IMR-90 (cell line): Measurements from ENCODE around the gene KLC4. TPM values are rescaled to one million over a fixed set of nuclear protein-coding genes. Genes with fewer than 3 reads are reported as not detected.

Source experiments
- ATAC-seq: fragments of 200-7000 bp; cut with Tn5 transposase; 2 replicates; pipeline ENCODE4 v1.9.1; 2020; ENCODE audit warnings: low read depth, mild to moderate bottlenecking, moderate library complexity
- BruUV-seq: library from RNA; stranded (reverse); fragments of 400-500 nt; replicated peaks from 2 replicates; lab custom pipeline; 2021; lab: Mats Ljungman, UMichigan
- CTCF ChIA-PET: fragments of 300-600 bp; formaldehyde crosslinking; extraction: SDS; loops from one replicate; lab custom pipeline; 2021; ENCODE audit warnings: antibody characterized with exemption; lab: Yijun Ruan, JAX
- POLR2A ChIA-PET: fragments of 300-600 bp; sonication (Branson Sonifier 250); formaldehyde crosslinking; loops from one replicate; lab custom pipeline; 2022; ENCODE audit warnings: antibody characterized with exemption; ENCODE audit not compliant: unreplicated experiment; lab: Charles Lee
- DNase-seq: peaks from one replicate; pipeline ENCODE4 v3.0.0; 2013
- H2AFZ ChIP-seq: replicated peaks from 2 replicates; pipeline ENCODE3; 2013; ENCODE audit warnings: low read length, mild to moderate bottlenecking; ENCODE audit not compliant: poor library complexity
- H2AK5ac ChIP-seq: 2 replicates; pipeline ENCODE4 v1.6.1; 2013; ENCODE audit warnings: low read depth, low read length, inconsistent platforms
- H2AK9ac ChIP-seq: replicated peaks from 2 replicates; pipeline ENCODE3; 2013; ENCODE audit warnings: mild to moderate bottlenecking, low read depth, low read length, moderate library complexity; ENCODE audit not compliant: poor library complexity
- H2BK120ac ChIP-seq: 2 replicates; pipeline ENCODE4 v1.6.1; 2013; ENCODE audit warnings: low read depth, low read length, inconsistent platforms
- H2BK15ac ChIP-seq: 3 replicates; pipeline ENCODE4 v1.6.1; 2013; ENCODE audit warnings: low read depth, low read length, inconsistent platforms
- H2BK20ac ChIP-seq: 2 replicates; pipeline ENCODE4 v1.6.1; 2013; ENCODE audit warnings: low read depth, mild to moderate bottlenecking, inconsistent platforms, low read length, moderate library complexity
- H2BK5ac ChIP-seq: 2 replicates; pipeline ENCODE4 v1.6.1; 2013; ENCODE audit warnings: mild to moderate bottlenecking, low read depth, low read length, inconsistent platforms; ENCODE audit not compliant: poor library complexity, severe bottlenecking
- H3K14ac ChIP-seq: replicated peaks from 2 replicates; pipeline ENCODE4 v1.6.1; 2013; ENCODE audit warnings: low read depth, low read length, inconsistent platforms
- H3K18ac ChIP-seq: 2 replicates; pipeline ENCODE4 v1.6.1; 2013; ENCODE audit warnings: low read depth, low read length, control low read depth
- H3K23ac ChIP-seq: 2 replicates; pipeline ENCODE4 v1.6.1; 2013; ENCODE audit warnings: low read depth, low read length, inconsistent platforms
- H3K27ac ChIP-seq: 2 replicates; pipeline ENCODE4 v1.5.1; 2013; ENCODE audit warnings: mild to moderate bottlenecking, control low read depth, low read length; ENCODE audit not compliant: insufficient read depth
- H3K27me3 ChIP-seq: 2 replicates; pipeline ENCODE4 v1.6.1; 2013; ENCODE audit warnings: low read length; ENCODE audit not compliant: control insufficient read depth, insufficient read depth
- H3K36me3 ChIP-seq: 2 replicates; pipeline ENCODE4 v1.6.1; 2013; ENCODE audit warnings: low read length, mixed read lengths; ENCODE audit not compliant: control insufficient read depth, insufficient read depth
- H3K4ac ChIP-seq: 2 replicates; pipeline ENCODE4 v1.6.1; 2013; ENCODE audit warnings: low read depth, low read length, inconsistent platforms
- H3K4me1 ChIP-seq: 2 replicates; pipeline ENCODE4 v1.6.1; 2013; ENCODE audit warnings: low read length, mixed read lengths; ENCODE audit not compliant: control insufficient read depth, insufficient read depth
- H3K4me2 ChIP-seq: 2 replicates; pipeline ENCODE4 v1.6.1; 2013; ENCODE audit warnings: low read depth, mild to moderate bottlenecking, control low read depth, low read length, moderate library complexity
- H3K4me3 ChIP-seq: 2 replicates; pipeline ENCODE4 v1.5.1; 2013; ENCODE audit warnings: low read depth, mild to moderate bottlenecking, control low read depth, low read length, moderate library complexity; ENCODE audit not compliant: insufficient read depth
- H3K56ac ChIP-seq: 2 replicates; pipeline ENCODE4 v1.6.1; 2013; ENCODE audit warnings: low read length, inconsistent platforms; ENCODE audit not compliant: insufficient read depth; ENCODE audit errors: extremely low read depth
- H3K79me1 ChIP-seq, 2 experiments: 2 replicates each; pipeline ENCODE4 v1.6.1; 2013; ENCODE audit warnings: low read length in 2 of 2, inconsistent platforms in 1 of 2, low read depth in 1 of 2
- H3K9ac ChIP-seq: 2 replicates; pipeline ENCODE4 v1.6.1; 2013; ENCODE audit warnings: low read depth, low read length, control low read depth
- H3K9me1 ChIP-seq: 2 replicates; pipeline ENCODE4 v1.6.1; 2013; ENCODE audit warnings: low read length, inconsistent platforms; ENCODE audit not compliant: insufficient read depth
- H3K9me3 ChIP-seq: 2 replicates; pipeline ENCODE4 v1.6.1; 2013; ENCODE audit warnings: low read length; ENCODE audit not compliant: control insufficient read depth, insufficient read depth
- H4K20me1 ChIP-seq: 2 replicates; pipeline ENCODE4 v1.6.1; 2013; ENCODE audit warnings: low read length, inconsistent platforms; ENCODE audit not compliant: insufficient read depth
- H4K5ac ChIP-seq: 2 replicates; pipeline ENCODE4 v1.6.1; 2013; ENCODE audit warnings: mild to moderate bottlenecking, low read depth, low read length, control low read depth
- H4K8ac ChIP-seq, 2 experiments: 2 replicates each; pipeline ENCODE4 v1.6.1; 2013; ENCODE audit warnings: low read depth in 2 of 2, low read length in 2 of 2, control low read depth in 1 of 2, inconsistent platforms in 1 of 2
- H4K91ac ChIP-seq: 2 replicates; pipeline ENCODE4 v1.6.1; 2013; ENCODE audit warnings: low read depth, low read length, inconsistent platforms; ENCODE audit not compliant: insufficient read depth
- BHLHE40 ChIP-seq: fragments of 150-350 bp; IDR thresholded peaks from 2 replicates; pipeline ENCODE4 v1.6.1; 2016; ENCODE audit warnings: mild to moderate bottlenecking, low read depth, low read length
- CEBPB ChIP-seq: IDR thresholded peaks from 2 replicates; pipeline ENCODE4 v1.6.1; 2012; ENCODE audit warnings: low read depth, low read length, improper control_type of control experiment
- CHD1 ChIP-seq: IDR thresholded peaks from 2 replicates; pipeline ENCODE4 v1.6.1; 2012; ENCODE audit warnings: low read depth, low read length, improper control_type of control experiment
- FOS ChIP-seq: fragments of 150-350 bp; IDR thresholded peaks from 2 replicates; pipeline ENCODE4 v1.6.1; 2016; ENCODE audit warnings: low read depth, low read length
- MAFK ChIP-seq: IDR thresholded peaks from 2 replicates; pipeline ENCODE4 v1.6.1; 2012; ENCODE audit warnings: low read depth, low read length, improper control_type of control experiment
- MAZ ChIP-seq: IDR thresholded peaks from 2 replicates; pipeline ENCODE4 v1.6.1; 2012; ENCODE audit warnings: low read depth, mild to moderate bottlenecking, low read length, improper control_type of control experiment, moderate library complexity, borderline replicate concordance
- MXI1 ChIP-seq: IDR thresholded peaks from 2 replicates; pipeline ENCODE4 v1.6.1; 2012; ENCODE audit warnings: low read depth, mild to moderate bottlenecking, low read length, moderate library complexity, borderline replicate concordance
- NFE2L2 ChIP-seq: fragments of 150-350 bp; IDR thresholded peaks from 2 replicates; pipeline ENCODE4 v1.6.1; 2016; ENCODE audit warnings: low read depth, mild to moderate bottlenecking, low read length
- RAD21 ChIP-seq: IDR thresholded peaks from 2 replicates; pipeline ENCODE4 v1.6.1; 2012; ENCODE audit warnings: low read length, improper control_type of control experiment
- RCOR1 ChIP-seq: IDR thresholded peaks from 2 replicates; pipeline ENCODE4 v1.6.1; 2012; ENCODE audit warnings: mild to moderate bottlenecking, low read length, improper control_type of control experiment; ENCODE audit not compliant: insufficient replicate concordance
- RFX5 ChIP-seq: IDR thresholded peaks from 2 replicates; pipeline ENCODE4 v1.8.0; 2012; ENCODE audit warnings: low read depth, mild to moderate bottlenecking, low read length, moderate library complexity
- WGBS, 2 experiments: methylation state at CpG; one replicate each; pipeline versions ENCODE4 v1.1.5 to v1.1.7; 2013; ENCODE audit warnings: missing lambda C conversion rate in 2 of 2; ENCODE audit not compliant: insufficient read length in 1 of 2; ENCODE audit errors: extremely low coverage in 2 of 2; 5-methylcytosine and 5-hydroxymethylcytosine counted together
- dilution Hi-C: fragments of 300-500 bp; cut with HindIII; formaldehyde crosslinking; loops from one replicate; pipeline ENCODE4 v1.14.3; 2018; ENCODE audit warnings: low sequenced_read_pairs; ENCODE audit not compliant: unreplicated experiment
- in situ Hi-C: fragments of 300-500 bp; cut with MboI; formaldehyde crosslinking; loops from 3 replicates; pipeline ENCODE4 v1.14.3; 2019; ENCODE audit warnings: low sequenced_read_pairs, inconsistent platforms, mixed read lengths
- intact Hi-C: fragments of 100-400 bp; cut with micrococcal nuclease; formaldehyde crosslinking; loops from 2 replicates; pipeline ENCODE4 v1.10.0; 2022
- polyA plus RNA-seq, 3 experiments: library from polyadenylated mRNA; depleted of rRNA; stranded (reverse); fragments of >200 nt; gene quantifications; 2 replicates each; pipeline ENCODE4 v1.2.3, GENCODE V29; 2012; ENCODE audit warnings: low replicate concordance in 1 of 3
- total RNA-seq: library from RNA; depleted of rRNA; stranded (reverse); fragments of >200 nt; gene quantifications from 2 replicates; pipeline ENCODE4 v1.2.3, GENCODE V29; 2012
- TF ChIP-seq, protein P1 (sequence below): fragments of 150-350 bp; IDR thresholded peaks from 2 replicates; pipeline ENCODE4 v1.6.1; 2016; ENCODE audit warnings: low read depth, mild to moderate bottlenecking, low read length, moderate library complexity, borderline replicate concordance

Gene KLC4
- total and polyA plus RNA-seq, 2 of the 4 experiments (the other 2 are of a cell fraction): 10.9 to 13.0 TPM

DNA sequence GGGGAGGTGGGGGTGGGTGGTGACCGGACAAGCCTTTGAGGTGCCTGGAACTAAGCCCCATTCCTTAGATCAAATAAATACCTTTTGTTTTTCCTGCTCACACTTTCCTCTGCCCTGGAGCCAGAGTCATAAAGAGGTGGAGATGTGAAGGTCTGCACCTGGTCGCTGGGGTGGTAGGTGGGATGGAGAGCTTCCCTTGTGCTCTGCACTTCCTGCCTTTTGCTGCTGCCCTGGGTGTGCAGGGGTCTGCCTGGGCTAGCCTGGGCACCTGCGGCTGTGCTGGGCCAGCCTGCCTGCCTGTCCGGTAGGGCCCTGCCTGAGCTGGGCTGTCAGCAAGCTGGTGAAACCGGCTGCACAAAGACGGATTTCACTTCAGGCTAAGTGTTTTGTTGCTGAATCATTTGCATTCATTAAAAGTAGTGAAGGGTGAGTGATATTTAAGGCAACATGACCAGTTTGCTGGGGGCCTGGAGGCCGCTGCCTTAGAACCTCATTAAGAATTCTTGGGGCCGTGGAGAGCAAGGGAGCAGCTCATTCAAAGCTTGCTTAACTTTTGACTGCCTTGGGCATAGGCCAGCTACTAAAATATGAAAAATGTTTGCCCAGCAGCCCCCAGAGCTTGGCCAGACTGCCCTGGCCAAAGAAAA lies 37.1 kb downstream of the KLC4 start (continued):
- TF ChIP-seq FOS: no peak
- no peak; the same call in 1 of the 2 replicates for TF ChIP-seq NFE2L2

DNA sequence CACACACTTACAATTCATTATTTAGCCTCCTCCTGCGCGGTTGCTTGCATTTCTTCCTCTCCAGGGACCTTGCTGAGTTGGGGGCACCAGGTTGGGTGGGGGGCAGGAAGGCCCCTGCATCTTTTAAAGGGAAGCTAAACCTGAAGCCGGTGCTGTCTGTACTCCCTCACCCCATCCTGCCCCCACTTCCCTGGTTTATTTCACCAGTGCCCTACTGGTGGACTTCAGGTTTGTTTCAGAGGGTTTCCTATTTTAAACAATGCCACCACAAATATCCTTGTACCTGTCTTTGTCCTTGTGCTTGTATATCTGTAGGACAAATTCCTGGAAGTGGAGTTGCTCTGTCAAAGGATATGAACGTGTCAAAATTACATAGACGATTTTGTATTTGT lies 37.7 kb downstream of the KLC4 start:
- POLR2A ChIA-PET: interaction anchor here (0.7 kb wide), 1 partner anchor 28 kb away, joined by 3 read pairs; no protein-coding TSS in a partner anchor
- no TSS peak for BruUV-seq
- in situ Hi-C loops: no loop called here

More for the DNA sequence above, 37.7 kb downstream of the KLC4 start:
- H4K8ac ChIP-seq: no peak overlapping the region
- intact Hi-C loops (no loop called here), dilution Hi-C loops (no loop called here)
- no peak overlapping the region for H2BK15ac ChIP-seq
- no peak overlapping the region; the same call in 1 of the 2 replicates for H3K14ac ChIP-seq
- H3K4me1 ChIP-seq: peaks cover 23% of the 10 kb centered on the region
- CTCF ChIA-PET: interaction anchor here (1.0 kb wide), 1 partner anchor 47 kb away, joined by 3 read pairs; no protein-coding TSS in a partner anchor
- no peaks in the 10 kb centered on the region for H3K27me3 ChIP-seq
- DNase-seq: no peak
- H3K27ac ChIP-seq: peak overlapping the region; percentile 46
- H3K18ac ChIP-seq: no peak overlapping the region
- H2BK20ac ChIP-seq: no peak overlapping the region
- 0 out of 2 replicates have a peak overlapping the region, but pooled peaks have one; percentile 0 for H2AK5ac ChIP-seq
- no peak overlapping the region for H3K9ac ChIP-seq
- no peak overlapping the region for H3K56ac ChIP-seq
- H3K9me1 ChIP-seq: peaks cover 21% of the 10 kb centered on the region
- H2BK120ac ChIP-seq: no peak overlapping the region
- peak overlapping the region; percentile 31 for H3K4me2 ChIP-seq
- H3K36me3 ChIP-seq: no peaks in the 10 kb centered on the region
- peak overlapping the region; percentile 24 for H3K4ac ChIP-seq
- ATAC-seq: no peak; the same call in 1 of the 2 replicates
- H4K91ac ChIP-seq: no peak overlapping the region
- no peak overlapping the region for H3K4me3 ChIP-seq
- H4K20me1 ChIP-seq: peaks cover 49% of the 10 kb centered on the region
- H3K23ac ChIP-seq: no peak overlapping the region; the same call in 1 of the 2 replicates
- peak overlapping the region; percentile 13 for H2AK9ac ChIP-seq
- WGBS, 2 experiments: 47% methylated on average over 2 of the region's 5 CpGs; no CpG with 5 or more reads in 1 of the 2 experiments
- peak overlapping the region; percentile 75 for H2AFZ ChIP-seq
- no peaks in the 10 kb centered on the region for H3K9me3 ChIP-seq
- peaks cover 34 to 77% of the 10 kb centered on the region in 2 experiments for H3K79me1 ChIP-seq
- no peak overlapping the region for H4K5ac ChIP-seq
- no peak for TF ChIP-seq MXI1
- no peak for TF ChIP-seq RFX5
- no peak for TF ChIP-seq RCOR1
- TF ChIP-seq BHLHE40: no peak
- no peak for TF ChIP-seq NFE2L2
- no peak for TF ChIP-seq MAZ
- no peak for TF ChIP-seq CEBPB
- TF ChIP-seq FOS: no peak
- TF ChIP-seq, protein P1, sequence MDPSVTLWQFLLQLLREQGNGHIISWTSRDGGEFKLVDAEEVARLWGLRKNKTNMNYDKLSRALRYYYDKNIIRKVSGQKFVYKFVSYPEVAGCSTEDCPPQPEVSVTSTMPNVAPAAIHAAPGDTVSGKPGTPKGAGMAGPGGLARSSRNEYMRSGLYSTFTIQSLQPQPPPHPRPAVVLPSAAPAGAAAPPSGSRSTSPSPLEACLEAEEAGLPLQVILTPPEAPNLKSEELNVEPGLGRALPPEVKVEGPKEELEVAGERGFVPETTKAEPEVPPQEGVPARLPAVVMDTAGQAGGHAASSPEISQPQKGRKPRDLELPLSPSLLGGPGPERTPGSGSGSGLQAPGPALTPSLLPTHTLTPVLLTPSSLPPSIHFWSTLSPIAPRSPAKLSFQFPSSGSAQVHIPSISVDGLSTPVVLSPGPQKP: no peak
- no peak for TF ChIP-seq RAD21
- TF ChIP-seq CHD1: no peak
- no peak for TF ChIP-seq MAFK
- peak overlapping the region; percentile 46 for H2BK5ac ChIP-seq
